GM21723 (cell line): Measurements from ENCODE around the gene SAMD7.

Experiments used
- ATAC-seq: cut with Tn5 transposase; IDR thresholded peaks from one replicate; pipeline ENCODE4 v1.9.1; 2021; ENCODE audit warnings: mild to moderate bottlenecking, moderate library complexity; ENCODE audit not compliant: unreplicated experiment

Gene SAMD7

GRCh38 chr3:169907944-169908343, 3.4 kb upstream of the SAMD7 start:
- no peak for ATAC-seq

DNA sequence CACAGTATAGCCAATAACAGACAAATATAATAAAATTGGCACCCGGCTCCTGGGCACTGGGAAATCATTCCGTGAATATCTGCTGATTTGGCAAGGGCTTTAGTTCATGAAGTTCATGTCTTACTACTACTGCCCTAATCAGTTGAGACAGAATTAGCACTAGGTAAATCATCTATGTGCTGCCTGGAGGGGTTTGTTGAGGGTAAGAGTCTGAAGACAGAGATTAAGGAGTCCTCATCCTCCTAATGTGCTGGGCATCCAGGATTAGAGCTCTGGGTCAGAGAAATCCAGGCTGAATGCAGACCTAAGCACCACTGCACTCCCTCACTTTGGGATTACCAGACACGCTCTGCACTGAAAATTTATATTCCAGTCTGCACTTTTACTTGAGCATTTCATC, 2.0 kb downstream of the SAMD7 start:
- no peak for ATAC-seq

- ATAC-seq, result no peak
Measured at GRCh38 chr3:169914321-169914720, 2.9 kb downstream of the SAMD7 start.

DNA sequence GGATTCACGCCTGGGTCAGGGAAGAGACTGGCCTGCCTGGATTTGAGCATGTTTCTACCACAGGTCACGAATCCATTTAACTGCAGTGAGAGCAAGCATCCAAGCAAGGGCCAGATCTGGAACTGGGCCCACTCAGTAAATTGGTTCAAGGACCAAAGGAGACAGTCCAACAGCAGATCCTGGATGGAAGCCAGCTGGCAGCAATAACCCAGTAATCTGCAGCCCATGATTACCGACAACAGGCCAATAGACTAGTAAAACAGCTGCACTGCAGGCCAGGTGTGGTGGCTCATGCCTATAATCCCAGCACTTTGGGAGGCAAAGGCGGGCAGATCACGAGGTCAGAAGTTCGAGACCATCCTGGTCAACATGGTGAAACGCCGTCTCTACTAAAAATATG, 11.8 kb downstream of the SAMD7 start:
- no peak for ATAC-seq

DNA sequence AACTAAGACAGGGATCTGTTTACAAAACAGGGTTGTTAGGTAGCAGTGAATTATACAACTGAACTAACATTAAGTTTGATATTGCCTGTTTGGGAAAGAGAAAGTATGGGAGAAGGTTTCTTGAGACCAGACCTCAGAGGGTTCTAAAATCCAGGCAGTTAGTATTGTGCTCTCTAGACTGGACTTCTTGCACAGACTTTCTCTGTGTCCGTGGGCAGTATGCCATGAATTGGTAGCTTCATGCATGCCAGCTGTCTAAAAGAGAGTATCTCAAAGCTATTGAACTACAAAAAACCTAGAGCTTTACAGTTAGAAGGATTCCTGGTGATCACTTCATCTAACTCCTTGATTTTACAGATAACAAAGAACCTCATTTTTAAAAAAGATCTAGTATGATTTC, 12.5 kb downstream of the SAMD7 start:
- ATAC-seq, result no peak

GRCh38 chr3:169929830-169930519, 18.6 kb downstream of the SAMD7 start:
- peak; percentile 35 for ATAC-seq

GRCh38 chr3:169930843-169931242, 19.5 kb downstream of the SAMD7 start:
- no peak for ATAC-seq

GRCh38 chr3:169931747-169932520, 20.6 kb downstream of the SAMD7 start:
- ATAC-seq, result peak; percentile 90

DNA sequence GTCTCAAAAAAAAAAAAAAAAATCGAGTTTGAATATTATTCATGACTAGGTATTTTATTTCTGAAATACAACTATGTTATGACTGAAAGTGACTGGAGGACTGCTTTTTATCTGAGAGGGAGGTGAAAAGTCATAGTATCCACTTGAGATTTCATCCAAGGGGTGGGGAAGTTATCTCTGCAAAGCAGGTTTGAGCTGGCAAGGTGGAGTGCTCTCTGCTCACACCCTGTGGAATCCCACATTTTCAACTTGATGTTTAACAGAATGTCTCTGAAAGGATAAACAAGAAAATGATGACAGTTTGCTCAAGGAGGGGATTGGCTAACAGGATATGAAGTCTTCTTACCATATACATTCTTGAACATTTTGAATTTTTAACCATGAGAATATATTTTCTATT, 27.9 kb downstream of the SAMD7 start:
- ATAC-seq, result no peak

GRCh38 chr3:169939751-169940150, 28.4 kb downstream of the SAMD7 start:
- no peak for ATAC-seq

DNA sequence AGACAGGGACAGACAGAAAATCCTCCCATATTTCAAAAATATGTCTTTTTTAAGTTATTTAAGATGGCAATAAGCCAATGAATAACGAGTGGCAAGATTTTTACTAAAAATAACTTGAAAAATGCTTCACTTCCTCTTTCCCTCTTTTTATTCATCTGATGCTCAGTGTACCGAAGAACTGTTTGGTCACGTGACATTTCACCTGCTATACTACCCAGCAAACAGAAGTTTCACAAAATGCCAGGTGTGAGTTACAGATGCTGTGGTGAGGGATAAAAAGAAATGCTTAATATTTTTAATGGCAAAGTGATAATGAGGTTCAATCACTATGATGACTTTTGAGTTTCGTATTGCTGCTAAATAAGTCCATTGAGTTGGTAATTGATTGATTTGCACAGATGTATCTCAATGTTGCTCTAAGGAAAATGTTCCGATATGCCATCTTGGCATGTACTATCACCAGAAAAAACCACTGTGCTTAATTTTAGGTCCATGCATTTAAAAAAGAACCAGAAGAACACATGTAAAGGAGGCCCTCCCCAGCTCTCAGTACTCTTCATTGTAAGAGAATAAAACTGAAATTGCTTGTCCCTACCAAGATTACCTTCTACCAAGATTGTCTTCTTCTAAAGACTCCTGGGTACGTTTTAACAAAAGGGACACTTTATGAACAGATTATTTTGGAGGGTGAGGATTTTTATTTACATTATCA, 29.3 kb downstream of the SAMD7 start:
- ATAC-seq, result peak; percentile 76

DNA sequence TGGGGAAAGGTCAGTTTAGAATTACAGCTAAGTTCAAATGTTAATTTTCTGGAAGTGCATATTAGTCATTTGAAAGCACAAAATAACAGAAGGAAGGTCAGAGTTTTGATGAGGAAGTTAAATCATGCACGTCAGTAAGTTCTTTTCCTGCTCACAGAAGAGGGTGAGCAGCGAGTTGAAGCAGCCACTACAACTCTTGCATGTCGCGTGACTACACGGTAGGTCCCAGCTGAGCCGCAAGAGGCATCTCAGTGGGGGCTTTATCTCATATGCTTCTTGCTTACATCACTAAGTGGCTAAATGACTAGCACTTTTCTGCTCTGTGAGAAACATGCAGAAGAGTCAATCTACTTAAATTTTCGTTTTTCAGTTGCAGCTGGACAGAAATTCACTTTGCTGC, 33.9 kb downstream of the SAMD7 start:
- peak; percentile 85 for ATAC-seq

DNA sequence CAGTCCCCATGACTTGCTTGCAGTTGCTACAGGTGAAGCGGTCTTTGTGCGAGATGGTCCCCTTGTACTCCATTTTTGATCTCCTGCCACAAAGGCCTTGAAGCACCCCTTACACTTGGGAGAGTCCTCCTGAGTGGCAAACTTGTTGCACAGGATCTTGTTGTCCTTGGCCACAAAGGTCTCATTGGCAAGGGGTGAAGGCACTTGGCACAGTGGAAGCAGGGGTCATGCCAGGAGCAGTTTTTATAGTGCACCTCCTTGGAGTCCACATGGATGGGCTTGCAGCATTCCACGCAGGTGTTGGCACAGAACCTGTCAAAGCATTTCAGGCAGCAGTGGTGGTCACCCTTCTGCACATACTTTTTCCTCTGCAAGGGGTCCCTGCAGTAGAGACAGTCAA, 35.0 kb downstream of the SAMD7 start:
- no peak for ATAC-seq

- ATAC-seq, result no peak
Measured at GRCh38 chr3:169948559-169949448, 37.4 kb downstream of the SAMD7 start.

DNA sequence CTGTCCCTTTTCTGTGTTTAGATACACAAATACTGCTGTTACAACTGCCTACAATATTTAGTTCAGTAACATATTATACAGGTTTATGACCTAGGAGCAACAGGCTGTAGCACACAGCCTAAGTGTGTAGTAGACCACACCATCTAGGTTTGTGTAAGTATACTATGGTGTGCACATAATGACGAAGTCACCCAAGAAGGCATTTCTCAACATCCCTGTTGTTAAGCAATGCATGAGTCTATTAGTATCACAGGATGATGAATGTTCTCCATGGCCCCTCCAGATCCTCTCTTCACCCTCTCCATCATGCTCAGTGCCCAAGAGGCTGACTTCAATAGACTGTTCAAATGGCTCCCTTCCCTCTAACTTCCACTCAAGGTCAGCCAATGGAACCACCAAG, 40.7 kb downstream of the SAMD7 start:
- no peak for ATAC-seq

DNA sequence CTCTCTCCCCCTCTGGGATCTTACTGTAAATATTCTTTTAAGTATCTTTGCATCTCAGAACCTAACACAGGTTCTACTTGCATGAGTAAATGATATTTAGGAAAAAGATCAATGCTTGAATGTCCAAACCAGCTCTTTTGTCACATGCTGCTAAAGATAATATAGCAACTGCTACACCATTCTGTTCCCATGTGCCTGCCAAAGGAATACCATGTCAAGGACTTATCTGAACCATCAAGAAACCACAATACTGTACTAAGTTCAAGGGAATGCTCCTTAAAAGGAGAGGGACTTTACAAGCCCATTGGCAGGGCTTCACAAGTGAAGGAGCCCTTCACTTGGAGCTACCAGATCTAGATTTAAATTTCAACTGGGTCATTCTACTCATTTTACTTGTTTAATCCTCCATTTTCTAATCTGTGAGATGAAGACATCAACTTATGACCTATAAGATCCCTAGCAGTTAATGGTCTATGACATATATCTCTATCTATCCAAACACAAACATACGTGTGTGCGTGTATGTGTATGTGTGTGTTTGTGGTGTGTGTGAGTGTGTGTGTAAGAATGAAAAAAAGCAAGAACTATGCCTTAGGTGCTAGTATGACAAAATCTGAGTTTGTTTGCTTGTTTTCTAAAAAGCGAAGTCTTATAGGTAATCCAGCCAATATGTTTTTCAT, 42.2 kb downstream of the SAMD7 start:
- peak; percentile 28 for ATAC-seq

DNA sequence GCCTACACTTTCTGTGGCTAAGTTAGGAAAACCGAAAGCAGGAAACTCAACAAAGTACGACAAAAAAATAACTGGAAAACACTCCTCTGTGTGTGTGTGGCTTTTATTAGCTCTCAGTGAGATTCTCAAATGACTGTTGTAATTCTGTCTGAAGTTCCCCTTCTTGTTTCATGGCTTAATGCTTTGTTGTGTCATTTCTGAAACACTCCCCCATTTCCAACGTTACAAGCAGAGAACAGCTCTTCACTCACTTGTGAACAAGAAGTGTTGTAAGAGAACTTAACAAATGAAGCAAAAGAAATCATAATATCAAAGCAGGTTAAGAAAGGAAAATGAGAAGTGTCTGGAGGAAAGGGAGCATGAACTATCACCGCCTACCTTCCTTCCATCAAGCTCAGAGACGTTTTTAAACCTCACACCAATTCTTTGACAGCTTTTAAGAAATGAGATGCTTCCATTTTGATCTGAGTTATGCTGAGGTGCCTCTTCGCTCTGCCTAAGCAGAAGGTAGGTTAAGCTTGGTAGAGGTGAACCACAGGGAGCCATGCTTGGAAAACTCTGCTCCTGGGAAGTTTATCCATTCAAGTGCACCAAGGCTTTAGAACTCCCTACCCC, 42.9 kb downstream of the SAMD7 start:
- ATAC-seq, result peak; percentile 89

DNA sequence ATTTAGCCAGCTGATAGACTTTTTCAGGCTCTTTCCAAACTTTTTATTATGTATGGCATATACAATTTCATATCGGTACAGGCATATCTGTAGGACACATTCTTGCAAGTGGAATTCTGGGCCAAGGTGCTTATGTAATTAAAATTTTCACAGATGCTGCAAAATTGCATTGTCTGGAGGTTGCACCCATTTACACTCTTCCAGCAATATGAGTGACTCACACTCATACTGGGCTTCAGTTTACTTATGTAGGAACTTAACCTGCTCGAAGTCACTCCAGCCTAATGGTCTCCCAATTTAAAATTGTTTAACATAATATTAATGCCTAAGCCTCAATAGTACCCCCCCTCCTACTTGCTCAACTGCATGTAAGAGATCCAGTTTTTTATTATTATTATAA, 44.0 kb downstream of the SAMD7 start:
- no peak for ATAC-seq

- no peak for ATAC-seq
Measured at GRCh38 chr3:169964176-169964575, 52.8 kb downstream of the SAMD7 start.
